Right lobe of liver (tissue), 4 donors: ENCODE data around the gene ZGRF1.

Experiments used
- POLR2A ChIP-seq: fragments of 450-650 bp; IDR thresholded peaks from one replicate; pipeline ENCODE4 v1.6.1; 2017; ENCODE audit warnings: antibody characterized with exemption, mild to moderate bottlenecking
- TF ChIP-seq, protein P1 (sequence below), 4 donors: fragments of 200-600 bp in 3 of 4; fragments of 450-650 bp in 1 of 4; IDR thresholded peaks; one replicate each; pipeline versions ENCODE4 v1.5.1 to v1.8.0; 2016 to 2022; ENCODE audit warnings: antibody characterized with exemption in 4 of 4, mild to moderate bottlenecking in 2 of 4
- donor health status: DM: no; HTN: no; CAD: no.
- donor health status: DM: no; HTN: no; CAD: no.
- donor health status: DM: no; HTN: yes; CAD: no.

DNA sequence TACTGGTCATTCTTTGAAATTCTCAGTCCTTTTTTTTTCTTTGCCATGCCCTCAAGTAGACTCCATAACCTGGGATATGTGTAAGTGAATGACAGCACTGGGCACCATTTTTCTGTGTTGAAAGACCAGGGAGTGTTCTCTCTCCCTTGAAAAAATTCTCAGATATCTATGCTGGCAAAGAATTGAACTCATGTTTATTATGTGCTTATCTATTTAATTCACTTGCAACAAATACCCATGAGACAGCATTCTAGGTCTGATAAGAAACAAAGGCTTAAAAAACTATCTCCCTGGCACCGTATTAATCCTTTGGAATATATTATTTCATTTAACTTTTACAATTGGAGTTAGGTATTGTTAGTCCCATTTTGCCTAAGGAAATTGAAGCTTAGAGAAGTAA lies 37.0 kb upstream of the ZGRF1 start:
- TF ChIP-seq, protein P1, sequence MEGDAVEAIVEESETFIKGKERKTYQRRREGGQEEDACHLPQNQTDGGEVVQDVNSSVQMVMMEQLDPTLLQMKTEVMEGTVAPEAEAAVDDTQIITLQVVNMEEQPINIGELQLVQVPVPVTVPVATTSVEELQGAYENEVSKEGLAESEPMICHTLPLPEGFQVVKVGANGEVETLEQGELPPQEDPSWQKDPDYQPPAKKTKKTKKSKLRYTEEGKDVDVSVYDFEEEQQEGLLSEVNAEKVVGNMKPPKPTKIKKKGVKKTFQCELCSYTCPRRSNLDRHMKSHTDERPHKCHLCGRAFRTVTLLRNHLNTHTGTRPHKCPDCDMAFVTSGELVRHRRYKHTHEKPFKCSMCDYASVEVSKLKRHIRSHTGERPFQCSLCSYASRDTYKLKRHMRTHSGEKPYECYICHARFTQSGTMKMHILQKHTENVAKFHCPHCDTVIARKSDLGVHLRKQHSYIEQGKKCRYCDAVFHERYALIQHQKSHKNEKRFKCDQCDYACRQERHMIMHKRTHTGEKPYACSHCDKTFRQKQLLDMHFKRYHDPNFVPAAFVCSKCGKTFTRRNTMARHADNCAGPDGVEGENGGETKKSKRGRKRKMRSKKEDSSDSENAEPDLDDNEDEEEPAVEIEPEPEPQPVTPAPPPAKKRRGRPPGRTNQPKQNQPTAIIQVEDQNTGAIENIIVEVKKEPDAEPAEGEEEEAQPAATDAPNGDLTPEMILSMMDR (IDR thresholded peaks at IDR 0.05): no peak
- TF ChIP-seq POLR2A: no peak
